GM21723 (cell line): ENCODE results near the gene PHLDA3.
A peak's percentile ranks its signal among the peaks of the same experiment; 100 is the strongest.

Source experiments
- ATAC-seq: cut with Tn5 transposase; IDR thresholded peaks from one replicate; pipeline ENCODE4 v1.9.1; 2021; ENCODE audit warnings: mild to moderate bottlenecking, moderate library complexity; ENCODE audit not compliant: unreplicated experiment

The PHLDA3 gene

DNA sequence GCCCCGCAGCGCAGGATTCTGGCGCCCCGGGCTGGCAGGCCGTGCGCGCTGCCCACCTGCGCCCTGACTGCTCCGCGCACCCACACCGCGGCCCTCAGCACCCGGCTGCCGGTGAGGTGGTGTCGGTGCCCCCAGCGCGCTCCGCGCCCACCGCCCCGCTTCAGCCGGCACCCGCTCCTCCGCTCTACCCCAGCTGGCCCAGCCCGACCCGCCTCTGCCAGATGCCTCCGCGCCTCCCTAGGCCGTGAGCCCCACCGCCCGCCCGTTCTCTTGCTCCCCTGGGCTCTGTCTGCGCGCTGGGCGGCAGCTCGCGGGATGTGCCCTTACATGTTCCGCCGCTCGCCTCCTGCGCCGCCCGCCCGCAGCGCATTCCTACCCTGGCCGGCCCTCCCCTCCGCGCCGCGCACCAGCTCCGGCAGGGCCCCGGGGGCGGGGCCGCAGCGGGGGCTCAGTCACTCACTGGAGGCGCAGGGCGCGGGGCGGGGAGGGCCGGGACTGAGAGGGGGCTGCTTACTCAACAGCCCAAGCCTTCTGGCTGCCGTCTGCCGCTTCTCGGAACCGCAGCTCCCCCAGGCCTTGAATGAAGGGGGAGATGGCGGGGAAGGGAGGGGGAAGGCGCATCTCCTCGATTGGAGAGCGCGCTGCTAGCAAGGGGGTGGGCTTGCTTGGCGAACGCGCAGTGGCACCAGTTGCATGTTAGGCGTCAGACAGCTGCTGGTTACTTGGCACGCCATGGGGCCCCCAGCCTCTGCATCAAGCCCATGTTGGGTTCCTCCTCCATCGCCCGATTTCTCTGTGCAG is at the start of gene PHLDA3:
PHLDA3 (minus strand) TSS at position 345 of the 801 bp plus-strand sequence. CDS start 402 bp downstream, outside the sequence.
- peak; percentile 81 for ATAC-seq

DNA sequence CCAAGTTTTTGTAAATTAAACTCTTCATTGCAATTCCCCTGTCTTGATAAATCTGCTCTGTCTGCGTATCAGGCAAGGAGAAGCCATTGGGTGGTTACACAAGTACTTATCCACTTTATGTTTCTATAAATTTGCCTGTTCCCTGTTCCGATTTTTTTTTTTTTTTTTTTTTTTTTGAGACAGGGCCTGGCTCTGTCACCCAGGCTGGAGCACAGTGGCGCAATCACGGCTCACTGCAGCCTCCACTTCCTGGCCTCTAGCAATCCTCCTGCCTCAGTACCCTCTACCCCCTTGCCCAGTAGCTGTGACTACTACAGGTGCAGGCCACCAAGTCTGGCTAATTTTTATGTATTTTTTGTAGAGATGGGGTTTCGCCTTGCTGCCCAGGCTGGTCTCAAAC is 49.1 kb upstream of the PHLDA3 start:
- no peak for ATAC-seq

DNA sequence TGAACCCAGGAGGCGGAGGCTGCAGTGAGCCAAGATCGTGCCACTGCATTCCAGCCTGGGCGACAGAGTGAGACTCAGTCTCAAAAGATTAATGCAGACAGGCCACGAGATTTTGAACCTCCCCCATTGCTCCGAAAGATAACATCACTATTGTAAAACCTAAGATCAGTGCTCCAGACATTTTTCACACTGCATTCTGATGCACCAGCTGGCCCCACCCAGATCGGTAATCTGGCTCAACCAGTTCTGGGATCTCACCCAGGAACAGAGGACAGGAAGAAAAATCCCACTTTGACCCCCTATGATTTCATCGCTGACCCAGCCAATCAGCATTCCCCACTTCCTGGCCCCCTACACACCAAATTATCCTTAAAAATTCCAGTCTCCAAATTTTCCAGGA is 48.6 kb upstream of the PHLDA3 start:
- no peak for ATAC-seq

DNA sequence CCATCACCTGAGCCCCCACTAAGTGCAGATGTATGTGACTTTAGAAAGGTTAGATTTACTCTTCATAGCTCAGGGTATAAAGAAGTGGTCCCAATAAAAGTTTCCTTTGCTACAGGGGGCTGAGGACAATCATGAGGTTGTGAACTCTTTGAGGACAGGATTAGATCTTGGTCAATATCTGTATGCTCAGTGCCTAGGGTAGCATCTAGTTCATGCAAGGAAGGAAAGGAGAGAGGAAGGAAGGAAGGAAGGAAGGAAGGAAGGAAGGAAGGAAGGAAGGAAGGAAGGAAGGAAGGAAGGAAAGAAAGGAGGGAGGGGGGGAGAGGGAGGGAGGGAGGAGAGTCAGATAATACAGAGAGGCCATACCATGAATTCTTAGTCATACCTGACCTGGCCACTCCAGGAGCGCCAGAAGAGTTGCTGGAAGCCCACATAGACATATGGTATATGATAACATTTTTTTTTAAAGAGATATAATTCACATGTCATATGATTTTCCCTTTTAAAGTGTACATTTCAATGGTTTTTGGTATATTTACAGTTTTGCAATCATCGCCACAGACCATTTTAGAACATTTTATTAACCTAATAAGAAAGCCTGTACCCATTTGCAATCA is 47.6 kb upstream of the PHLDA3 start:
- no peak for ATAC-seq

DNA sequence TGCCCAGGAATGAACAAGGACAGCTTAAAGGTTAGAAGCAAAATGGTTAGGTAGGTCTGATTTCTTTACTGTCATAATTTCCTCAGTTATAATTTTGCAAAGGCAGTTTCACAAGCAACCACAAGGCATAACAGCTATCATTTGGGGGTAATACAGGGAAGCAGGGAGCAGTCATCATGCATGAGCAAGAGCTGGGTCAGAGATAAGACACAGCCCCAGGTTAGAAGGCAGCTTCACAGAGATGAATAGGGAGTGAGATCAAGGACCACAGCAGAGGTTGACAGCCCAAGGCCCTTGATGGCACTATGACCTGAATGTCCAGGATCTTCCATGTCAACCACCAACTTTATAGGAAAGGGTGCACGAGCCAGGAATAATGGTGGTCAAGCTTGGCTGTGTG is 46.9 kb upstream of the PHLDA3 start:
- ATAC-seq, result no peak

DNA sequence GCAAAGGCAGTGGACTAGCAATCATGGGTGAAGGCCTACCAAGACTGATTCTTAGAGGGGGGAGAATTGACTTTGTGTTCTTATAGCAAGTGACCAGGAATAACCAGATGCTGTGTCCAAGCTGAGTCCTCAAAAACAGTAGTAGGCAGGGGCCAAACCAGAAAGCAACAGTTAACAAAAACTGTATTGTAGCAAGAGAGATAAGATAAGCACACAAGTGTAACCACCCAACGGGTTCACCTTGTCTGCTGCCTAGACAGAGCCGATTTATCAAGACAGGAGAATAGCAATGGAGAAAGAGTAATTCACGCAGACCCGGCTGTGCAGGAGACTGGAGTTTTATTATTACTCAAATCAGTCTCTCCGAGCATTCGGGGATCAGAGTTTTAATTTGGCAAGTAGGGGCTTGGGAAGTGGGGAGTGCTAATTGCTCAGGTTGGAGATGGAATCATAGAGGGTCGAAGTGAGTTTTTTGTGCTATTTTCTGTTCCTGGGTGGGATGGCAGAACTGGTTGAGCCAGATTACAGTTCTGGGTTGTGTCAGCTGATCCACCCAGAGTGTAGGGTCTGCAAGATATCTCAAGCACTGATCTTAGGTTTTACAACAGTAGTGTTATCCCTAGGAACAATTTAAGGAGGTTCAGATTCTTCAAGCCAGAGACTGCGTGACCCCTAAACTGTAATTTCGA is 46.2 kb upstream of the PHLDA3 start:
- no peak for ATAC-seq

DNA sequence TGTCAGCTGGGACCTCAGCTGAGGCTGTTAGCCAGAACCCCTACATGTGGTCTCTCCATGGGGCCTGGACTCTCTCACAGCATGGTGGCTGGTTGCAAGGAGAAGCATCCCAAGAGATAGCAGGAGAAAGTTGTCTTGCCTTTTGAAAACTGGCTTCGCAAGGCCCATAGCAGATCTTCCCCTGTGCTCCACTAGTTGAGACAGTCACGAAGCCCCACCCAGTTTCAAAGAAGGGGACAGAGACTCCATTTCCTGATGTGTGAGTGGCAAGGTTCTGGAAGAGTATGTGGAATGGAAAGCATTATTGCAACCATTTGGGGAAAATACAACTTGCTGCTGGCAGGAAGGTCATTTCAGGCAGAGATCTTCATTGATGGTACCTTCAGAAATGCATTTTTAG is 45.5 kb upstream of the PHLDA3 start:
- no peak for ATAC-seq

DNA sequence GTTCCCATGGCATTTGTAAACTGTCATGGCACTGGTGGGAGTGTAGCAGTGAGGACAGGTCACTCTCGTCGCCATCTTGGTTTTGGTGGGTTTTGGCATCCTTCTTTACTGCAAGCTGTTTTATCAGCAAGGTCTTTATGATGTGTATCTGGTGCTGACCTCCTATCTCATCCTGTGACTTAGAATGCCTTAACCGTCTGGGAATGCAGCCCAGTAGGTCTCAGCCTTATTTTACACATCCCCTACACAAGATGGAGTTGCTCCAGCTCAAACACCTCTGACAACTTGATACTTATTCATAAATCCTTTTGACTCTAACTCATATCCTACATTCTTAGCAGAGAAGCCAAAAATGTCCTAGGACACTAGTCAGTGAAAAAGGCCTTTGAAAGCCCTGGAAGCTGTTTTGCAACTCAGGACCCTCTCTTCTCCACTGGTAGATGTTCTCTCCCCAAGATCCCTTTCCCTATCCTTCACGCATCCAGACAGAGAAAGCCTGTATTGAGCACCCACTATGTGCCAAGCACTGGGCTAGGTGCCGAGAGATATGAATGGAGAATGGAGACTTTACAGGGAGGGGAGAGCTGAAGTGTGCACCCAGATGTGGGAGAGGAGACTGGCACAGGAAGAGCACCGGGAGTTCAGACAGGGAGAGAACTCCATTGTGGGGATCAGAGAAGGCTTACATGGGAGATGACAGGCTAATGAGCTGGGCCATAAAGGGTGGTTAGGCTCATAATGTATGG is 44.7 kb upstream of the PHLDA3 start:
- no peak for ATAC-seq

DNA sequence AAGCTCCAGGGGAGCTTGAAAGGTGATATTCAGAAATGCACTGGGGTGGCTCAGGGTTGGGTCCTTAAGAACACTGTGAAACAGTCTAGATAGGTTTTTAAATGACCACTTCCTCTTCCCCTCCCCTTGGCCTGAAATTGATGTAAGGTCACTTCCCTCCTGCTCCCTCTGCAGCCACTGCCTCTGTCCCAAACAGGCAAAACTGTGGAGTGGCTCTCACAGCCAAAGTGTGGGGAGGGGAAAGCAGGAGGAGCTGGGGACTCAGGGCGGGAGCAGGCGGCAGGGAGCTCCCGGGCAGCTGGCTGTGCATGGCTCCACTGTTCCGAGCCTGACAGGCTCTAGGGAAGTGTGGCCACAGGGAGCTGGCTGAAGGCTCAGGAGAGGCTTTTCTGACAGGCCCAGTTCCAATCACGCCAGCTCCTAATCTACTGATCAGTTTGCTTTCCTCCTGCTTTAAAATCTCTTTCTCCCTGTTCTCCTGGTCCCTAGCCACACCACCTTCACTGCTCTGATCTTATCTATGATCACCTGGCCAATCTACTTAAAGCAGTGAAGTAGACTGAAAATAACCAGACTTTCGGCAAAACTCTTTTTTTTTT is 43.1 kb upstream of the PHLDA3 start:
- ATAC-seq, result no peak

DNA sequence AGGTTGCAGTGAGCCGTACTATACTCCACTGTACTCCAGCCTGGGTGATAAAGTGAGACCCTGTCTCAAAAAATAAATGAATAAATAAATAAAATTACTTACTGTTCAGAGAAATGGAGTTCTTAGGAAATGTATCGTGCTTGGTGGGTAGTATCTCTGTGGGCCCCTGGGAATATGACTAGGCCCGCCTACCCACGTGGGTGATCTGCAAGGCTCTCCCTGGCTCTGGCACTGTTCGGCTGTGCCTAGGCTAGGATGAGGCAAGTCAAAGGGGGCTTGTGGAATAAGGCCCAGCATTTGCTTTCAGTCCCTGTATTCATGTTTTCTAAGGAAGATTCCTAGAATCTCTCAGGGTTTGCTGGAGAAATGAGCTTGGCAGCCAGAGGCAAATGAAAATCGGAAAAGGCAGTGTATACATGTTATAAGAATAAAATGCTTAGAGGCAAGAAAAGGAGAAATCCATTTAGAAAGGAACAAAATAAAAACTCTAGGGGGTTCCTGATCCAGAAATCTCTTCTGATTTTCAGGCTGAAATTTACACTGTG is 42.5 kb upstream of the PHLDA3 start:
- ATAC-seq, result no peak

DNA sequence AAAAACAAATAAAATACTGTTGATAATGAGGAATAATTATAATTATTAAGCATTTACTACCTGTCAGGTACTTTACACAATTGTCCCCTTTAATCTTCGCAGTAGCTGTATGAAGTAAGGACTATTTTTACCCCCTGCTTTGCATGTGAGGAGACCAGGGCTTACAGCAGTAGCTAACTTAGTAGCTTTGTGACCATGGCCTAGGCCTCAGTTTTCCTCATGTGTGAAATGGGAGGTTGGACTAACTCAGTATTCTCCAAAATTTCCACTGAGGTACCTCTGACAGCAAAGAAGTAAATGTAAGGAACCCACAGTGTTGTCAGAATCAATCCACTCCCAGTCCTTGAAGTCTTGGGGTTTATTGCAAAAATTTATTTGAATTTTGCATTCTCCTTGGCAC is 41.7 kb upstream of the PHLDA3 start:
- ATAC-seq, result no peak

DNA sequence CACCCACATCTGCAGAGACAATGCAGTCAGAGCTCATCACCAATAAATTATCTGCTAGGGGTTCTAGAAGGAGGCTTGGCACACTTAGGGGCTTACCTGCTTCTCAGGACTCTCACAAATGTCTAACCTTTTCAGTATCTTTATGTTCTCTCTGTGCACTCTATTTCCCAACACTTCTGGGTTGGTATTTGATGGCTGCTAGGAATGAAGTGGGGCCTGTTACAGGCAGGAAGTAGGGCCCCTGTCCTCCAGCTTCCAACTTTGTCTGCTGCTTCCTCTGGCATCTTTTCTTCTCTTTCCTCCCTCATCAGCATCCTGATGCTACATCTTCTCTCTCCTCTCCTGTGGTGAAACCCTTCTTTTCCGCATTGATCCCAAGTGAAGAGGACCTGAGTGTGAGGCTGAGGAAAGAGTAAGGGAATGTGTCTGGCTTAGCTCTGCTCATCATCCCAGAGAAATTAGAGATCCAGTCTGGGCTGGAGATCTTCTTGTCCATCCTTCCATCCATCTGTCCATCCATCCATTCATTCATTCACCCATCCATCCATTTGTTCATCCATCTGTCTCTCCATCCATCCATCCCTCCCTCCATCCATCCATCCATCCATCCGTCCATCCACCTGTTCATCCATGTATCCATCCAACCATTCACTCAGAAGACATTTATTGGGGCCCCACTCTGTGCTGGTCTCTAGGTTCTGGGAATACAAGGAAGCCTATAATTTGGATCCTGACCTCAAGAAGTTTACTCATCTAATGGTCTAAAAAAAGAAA is 40.8 kb upstream of the PHLDA3 start:
- no peak for ATAC-seq

DNA sequence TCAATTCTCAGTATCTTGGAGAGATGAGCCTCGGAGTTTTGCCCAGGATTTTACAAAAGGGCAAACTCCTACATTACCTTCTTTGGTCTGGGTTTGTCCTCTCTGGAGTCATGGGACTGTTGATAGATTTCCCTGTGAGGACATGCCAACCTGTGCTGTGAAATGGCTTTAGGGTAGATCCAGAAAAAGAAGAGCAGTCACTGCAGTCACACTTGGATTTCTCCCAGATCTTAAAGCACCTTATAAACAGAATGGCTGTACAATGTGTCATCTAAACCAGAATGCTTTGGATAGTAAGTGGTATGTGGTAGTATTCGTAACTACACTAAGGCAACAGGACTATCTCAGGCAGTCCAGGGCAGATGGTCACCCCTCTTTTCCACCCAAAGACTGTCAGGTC is 39.8 kb upstream of the PHLDA3 start:
- no peak for ATAC-seq

DNA sequence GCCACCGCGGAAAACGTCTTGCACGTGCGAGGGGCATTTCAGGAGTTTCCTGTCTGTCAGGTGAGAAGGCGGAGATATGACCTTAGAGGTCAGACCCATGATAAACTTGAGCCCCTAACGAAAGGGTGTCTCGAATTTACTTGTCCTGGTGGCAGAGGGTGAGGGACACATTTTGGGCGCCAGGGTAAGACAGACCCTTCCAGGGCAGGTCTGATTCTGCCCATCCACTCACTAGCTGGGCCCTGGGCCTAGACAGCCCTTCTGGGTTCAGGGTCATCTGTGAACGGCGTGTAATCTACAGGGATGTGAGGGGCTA is 38.3 kb upstream of the PHLDA3 start:
- no peak for ATAC-seq

DNA sequence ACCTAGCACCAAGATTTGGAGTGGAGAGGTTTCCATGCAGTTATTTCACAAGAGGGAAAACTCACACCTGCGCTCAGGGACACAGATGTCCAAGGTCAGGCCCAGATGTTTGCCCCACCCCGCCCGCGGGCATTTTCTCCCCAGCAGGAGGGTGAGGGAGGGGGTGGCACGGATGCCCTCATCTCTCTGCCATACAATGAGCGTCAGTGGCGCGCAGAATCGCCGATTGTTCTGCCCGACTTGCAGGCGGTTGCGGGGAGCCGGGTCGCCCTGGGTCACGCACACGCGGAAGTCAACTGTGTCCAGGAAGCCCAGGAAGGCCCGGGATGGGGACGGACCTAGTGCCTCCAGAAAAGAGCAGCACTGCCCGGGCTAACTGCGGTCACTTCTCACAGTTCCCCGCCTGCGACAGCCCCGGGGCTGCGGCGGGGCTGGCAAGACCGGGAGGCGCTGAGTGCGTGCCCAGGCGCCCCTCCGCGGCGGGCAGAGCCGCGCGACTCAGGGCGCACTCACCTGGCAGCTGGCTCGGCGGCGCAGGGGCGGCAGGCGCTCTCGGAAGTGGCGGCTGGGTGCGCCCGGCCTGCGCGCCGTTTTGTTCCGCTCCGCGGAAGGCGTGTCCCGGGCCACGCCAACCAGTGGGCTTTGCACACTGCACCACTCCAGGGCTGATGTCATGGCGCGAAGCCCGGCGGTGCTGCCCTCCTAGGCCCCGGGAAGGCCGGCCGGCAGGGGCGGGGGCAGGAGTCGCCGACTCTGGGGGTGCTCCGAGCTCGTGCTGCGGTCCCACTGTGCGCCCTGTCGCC is 37.8 kb upstream of the PHLDA3 start, which contains the start of gene CSRP1:
CSRP1 (minus strand) TSS at position 567 of the 803 bp plus-strand sequence. CDS start 10,820 bp downstream, outside the sequence.
- ATAC-seq, result peak; percentile 88

DNA sequence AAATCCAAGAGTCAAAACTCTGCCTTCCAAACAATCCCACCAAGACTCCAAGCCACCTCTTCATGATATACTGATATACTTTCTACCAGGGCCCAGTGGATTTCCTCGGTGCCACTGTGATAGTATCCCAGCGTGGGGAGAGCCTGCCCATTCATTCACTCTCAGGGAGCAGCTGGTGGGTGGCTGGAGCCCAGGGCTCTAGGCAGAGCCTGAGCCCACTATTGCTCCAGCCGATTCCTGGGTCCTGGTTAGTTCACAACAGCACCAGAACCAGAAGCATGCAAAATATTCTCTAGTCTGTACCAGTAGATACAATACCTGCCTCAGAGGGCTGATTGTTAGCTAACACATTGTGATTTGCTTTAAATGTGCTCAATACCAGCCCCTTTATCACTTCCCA is 37.1 kb upstream of the PHLDA3 start:
- ATAC-seq, result no peak

DNA sequence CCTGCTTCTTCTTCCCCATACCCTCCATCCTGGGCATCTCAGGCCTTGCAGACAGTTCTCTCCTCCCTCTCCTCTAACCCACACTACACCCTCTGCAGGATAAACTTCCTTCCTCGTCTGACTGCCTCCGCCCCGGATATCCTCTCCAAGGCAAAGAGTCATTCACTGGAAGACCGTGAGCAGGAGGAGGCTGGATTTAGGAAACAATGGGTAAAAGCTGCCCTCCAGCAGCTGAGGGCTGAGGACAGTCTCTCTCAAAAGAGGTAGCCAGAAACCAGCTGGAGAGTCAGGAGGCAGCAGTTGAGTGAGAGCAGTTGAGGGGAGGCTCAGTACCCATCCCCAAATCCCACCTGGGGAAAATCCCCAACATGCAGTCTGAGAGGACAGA is 36.5 kb upstream of the PHLDA3 start:
- no peak for ATAC-seq

DNA sequence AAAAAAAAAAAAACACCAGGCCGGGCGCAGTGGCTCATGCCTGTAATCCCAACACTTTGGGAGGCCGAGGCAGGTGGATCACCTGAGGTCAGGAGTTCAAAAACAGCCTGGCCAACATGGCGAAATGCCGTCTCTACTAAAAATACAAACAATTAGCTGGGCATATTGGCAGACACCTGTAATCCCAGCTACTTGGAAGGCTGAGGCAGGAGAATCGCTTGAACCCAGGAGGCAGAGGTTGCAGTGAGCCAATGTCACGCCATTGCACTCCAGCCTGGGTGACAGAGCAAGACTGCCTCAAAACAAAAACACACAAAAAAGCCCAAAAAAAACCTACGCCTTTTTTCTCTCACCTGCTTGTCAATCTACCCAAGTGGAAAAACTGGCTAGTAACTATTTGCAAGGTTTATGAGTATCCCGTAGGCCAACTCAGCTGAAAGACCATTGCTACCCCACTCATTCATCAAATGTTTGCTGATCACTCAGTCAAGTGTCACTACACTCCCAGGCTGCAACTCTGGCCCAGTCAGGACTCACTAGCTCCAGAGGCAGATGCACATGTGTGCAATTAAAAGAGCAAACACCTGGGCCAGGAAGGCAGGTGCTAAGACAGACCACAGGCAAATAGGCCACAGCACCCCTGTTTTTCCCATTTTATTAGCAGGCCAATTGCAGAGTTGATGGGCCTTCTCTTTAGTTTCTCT is 36.0 kb upstream of the PHLDA3 start:
- ATAC-seq, result no peak
